Left forelimb (tissue), 1 donor: ENCODE results near the gene CENPX.

Experiments
- DNase-seq: peaks from one replicate; pipeline ENCODE4 v3.0.0-alpha.2; 2018; ENCODE audit warnings: low spot score

Gene CENPX

DNA sequence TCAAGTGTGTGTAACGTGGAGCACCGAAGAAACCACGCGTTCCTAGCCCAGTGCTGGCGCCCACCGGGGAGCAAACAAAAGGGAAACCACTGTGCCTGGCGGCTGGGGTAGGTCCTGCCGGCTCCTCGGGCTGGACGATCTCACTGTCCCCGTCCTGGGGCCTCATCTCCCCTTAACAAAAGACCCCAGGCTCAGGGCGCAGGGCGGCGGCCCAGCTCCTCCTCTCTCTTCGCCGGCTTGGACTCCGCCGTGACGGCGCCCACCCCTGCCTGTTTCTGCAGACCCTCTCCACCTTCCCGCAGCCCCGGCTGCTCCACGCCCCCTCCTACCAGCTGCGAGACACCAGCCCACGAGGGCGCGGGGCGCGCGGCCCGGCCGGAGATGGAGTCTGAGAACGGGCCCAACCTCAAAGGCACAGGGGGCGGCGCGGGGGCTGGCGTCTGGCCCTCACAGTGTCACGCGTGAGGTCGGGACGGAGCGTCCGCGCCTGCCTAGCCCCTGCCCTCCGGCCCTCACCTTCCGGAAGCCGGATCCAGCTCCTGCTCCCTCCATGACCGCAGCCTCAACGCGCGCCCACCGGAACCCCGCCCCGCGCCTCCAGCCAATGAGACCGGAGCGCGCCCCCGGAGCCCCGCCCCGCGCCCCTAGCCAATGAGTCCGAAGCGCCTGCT lies at the start of gene CENPX:
Gene CENPX, minus strand, starts transcription at position 569 of the 671 bp plus-strand sequence. Its CDS starts 17 bp downstream, at position 552.
- DNase-seq = no peak

DNA sequence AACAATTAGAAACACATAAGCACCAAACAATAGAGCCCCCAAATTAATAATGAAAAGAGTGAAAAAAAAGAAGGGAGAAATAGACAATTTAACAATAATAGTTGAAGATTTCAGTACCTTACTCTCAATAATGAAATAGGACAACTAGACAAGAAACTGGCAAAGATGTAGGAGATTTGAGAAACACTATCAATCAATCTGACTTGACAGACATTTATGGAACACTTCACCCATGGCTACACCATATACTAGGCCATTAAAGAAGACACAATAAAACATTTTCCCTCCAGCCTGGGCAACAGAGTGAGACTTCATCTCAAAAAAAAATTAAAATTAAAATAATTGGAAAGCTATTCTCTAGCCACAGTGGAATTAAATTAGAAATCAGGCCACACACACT lies 47.9 kb upstream of the CENPX start:
- no peak for DNase-seq

DNA sequence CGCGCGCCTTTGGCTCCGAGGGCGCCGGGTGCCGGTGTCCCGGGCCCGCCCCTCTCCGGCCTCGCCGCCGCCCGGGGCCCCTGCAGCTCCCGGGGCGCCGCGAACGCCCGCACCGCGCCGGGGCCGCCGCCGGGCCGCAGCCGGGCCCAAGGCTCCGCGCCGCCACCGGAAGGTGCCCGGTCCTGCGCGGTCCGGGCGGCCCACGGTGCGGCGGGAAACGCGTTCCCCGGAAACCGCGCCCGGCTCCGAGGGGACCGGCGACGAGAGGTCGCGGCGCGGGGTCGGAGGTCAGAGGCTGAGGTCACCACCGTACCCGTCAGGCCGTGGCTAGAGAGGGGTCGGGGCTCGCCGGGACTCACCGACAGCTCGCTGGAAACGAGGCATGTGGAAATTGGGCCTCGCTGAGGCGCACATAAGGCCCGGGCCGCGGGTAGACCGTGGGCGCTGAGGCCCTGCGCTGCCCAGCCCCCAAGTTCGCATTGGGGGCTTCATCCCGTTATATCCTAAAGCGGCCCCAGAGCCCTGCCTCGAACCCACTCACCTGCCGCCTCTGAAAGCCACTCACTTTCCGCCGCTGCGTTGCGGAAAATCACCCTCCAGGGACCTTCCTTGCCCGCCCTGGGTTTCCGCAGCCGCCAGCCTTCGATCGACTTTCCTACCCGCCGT lies 43.1 kb upstream of the CENPX start, which contains the start of gene DUS1L:
Gene DUS1L, minus strand, starts transcription at position 167 of the 666 bp plus-strand sequence. CDS start 745 bp downstream, outside the sequence.
- peak; percentile 83 for DNase-seq

DNA sequence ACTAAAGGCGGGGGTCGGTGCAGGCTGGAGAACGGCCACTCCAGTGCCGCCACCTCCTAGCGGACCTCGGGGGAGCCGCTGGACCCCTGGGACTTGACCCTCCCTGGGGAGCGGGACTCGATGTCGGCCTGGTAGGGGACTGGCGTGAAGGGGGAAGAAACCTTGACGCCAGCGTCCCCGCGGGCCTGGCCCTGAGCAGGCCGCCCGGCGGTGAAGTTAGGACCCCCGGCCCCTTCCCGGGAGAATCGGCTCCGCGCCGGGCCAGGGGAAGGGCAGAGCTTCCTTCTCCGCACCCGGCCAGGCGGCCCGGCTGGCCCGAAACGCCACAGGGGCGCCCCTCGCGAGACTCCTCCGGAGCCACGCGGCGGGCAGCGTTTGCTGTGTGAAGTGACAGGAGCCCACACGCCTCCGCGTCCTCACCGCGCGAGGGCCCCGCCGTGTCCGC lies 42.5 kb upstream of the CENPX start:
- DNase-seq = no peak

DNA sequence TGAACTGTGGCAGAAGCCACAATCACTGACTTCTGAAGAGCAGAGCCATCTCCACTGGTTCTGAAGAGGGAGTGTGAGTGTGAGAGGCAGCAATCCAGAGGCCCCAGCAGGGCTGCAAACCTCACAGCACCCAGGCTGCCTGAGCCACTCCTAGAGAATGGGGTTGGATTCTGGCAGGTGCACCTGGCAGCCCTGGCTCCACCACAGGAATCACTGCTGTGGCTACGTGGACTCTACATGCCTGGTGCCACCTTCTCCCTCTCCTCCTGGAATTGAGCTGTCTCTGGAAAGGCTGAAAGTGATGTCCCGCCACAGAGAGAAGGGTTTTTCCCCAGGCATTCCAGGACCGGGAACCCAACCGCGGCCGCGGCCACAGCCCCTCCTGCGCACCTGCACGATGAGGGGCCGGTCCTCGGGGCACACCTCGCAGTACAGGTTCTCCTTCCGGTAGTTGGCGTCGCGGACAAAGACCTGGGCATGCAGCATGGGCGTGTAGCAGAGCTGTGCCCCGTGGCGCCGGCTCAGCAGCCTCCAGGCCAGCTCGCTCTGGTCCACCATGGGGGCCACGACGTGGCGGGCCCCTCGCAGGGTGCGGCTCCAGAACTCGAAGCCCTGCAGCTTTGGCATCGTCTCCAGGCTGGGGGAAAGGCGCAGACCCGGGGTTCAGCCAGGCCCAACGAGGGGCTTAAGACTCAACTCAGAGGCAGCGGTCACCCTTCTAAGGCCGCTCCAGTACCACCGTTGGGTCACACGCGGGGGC lies 41.9 kb upstream of the CENPX start:
- DNase-seq = no peak

DNA sequence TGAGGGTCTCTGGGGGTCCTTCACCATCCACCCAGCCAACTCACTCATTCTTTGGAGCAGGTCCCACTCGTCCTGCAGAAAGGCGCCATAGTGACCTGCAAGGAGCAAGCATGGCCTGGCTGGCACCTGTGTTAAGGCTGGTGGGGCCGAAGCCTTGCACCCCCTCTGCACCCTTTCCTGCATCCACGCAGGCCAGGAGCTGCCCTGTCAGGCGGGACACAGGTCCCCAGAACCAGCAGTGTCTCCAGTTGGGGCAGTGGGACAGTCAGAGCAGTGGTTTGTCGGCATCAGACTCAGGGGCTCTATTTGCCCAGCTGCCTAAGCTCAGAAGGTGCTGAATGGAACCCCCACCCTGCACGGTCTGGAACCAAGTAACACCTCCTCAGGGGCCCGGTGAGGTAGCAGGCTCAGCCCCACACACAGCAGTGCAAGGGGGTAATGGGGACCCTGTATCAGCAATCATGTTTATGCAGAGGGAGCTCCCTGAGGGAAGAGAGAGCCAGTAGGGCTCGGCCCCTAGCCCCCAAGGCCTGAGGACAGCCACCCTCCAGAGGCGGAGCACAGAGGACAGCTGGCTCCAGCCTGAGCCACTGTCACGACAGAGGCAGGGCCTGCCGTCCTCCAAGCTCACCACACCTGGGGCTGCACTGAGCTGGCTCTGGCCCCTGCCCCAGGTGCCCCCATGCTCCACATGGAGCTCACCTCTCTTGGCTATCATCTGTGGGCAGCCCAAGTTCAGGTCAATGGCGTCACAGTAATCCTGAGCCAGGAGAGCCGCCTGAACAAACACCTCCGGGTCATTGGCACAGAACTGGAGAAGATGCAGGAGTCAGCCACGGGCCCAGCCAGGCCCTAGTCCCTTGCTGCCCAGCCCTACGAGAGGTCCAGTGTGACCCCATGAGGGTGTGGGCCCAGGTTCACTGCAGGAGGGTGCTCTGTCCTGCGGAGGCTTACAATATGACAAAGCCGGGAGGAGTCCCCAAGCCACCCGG lies 41.0 kb upstream of the CENPX start:
- DNase-seq = no peak

DNA sequence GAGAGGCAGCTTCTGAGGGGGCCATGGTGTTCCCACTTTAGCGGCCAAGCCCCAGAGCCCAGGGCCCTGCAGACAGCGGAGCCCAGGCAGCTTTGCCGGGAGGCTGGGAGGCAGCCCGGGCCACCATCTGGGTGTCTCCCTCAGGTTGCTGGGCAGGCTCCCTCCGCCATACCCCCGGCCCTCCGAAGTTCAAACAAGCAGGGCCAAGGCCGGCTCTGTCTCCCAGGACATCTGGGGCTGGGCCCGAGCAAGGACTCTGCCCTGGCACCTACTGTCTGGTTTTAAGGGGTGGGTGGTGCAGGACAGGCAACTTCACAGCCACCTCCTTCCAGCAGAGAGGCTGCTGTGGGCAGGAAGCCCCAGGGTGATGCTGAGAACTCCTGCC lies 40.3 kb upstream of the CENPX start:
- DNase-seq = no peak

DNA sequence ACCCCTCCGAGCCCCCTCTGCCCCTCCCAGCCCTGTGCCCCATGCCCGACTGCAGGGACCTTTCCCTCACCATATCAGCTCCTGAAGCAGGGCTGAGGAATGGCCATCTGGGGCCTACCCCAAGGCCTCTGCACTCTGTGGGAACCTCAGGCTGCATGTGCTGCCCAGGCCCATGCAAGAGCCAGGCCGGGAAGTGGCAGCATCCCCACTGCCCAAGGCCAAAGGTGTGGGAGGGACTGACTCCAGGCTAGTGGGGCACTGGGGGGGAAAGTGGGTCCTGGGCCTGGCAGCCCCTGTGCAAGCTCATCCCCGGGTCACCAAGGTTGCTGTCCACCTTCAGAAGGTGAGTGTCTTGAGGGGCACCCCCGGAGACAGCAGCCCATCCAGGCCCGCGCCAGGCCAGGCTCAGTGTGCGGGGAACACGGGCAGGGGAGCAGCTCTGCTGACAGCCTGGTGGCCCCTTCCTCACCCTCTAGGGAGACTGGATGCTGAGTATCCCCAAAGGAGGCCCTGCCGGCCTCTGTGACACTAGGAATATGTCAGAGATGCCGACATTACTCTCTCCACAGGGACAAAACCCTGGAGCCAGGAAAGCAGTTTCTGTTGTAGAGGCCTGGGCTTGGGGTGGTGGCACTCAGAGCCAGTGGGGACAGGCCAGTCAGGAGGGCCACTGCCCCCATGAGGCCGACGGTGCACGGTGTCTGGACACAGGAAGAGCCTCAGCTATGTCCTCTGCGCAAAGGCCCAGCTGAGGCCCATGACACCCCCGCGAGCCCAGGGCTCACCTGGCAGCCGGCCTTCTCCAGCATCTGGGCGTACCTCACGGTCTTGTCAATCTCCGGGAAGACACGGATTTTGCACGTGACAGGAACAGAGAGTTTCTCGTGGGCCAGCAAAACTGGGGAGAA lies 39.7 kb upstream of the CENPX start:
- DNase-seq = no peak

DNA sequence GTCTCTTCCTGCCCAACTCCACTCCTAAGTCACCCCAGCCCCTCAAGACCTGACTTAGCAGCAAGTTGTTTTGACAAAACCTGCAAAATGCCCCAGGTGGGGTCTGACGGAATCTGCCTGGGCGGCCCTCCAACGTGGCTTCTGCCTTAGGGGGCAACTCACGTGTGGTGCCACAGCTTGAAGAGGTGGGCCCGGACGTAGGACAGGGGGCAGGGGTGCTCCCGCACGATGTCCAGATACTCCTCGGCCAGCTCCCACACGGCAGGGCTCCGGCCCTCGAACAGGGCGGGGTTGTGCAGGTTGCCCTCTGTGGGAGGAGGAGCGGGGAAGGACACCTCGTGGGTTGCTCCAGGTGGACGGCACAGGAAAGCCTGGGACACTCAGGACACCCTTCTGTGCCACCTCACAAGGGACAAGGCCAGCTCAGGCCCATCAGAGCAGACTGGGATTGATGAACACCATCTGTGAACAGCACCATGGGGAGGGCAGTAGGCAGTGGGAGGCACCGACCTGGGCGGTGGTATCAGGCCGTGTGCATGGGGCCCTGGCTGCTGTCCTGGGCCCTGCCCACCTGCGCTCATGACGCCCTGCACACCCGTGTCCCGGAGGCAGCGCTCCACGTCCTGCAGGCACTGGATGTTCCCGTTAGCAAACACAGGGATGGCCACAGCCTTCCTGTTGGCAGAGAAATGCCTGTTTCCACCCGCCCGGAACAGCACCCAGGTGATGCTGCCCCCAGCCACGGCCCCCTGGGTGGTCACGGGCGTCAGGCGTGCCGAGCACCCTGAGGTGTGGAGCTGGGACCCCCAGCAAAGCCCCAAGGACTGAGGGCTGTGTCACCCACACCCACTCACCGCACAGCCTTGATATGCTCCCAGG lies 38.6 kb upstream of the CENPX start:
- no peak for DNase-seq

DNA sequence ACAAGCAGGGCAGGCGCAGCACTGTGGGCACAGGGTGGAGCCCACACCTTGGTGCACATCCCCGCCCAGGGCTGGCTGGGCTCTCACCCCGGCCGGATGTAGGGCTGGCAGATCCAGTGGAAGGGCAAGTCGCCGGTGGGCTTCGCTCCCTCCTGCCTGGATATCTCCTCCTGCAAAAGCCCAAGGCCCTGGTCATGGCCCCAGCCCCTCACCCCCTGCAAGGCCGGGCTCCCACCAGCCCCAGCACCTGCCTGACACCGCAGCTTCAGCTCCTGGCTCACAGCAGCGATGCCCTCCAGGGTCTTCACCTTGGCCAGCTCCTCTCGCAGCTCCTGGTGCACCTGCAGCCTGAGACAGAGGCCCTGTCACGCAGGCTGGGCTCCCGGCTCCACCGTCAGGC lies 37.9 kb upstream of the CENPX start:
- DNase-seq = no peak

DNA sequence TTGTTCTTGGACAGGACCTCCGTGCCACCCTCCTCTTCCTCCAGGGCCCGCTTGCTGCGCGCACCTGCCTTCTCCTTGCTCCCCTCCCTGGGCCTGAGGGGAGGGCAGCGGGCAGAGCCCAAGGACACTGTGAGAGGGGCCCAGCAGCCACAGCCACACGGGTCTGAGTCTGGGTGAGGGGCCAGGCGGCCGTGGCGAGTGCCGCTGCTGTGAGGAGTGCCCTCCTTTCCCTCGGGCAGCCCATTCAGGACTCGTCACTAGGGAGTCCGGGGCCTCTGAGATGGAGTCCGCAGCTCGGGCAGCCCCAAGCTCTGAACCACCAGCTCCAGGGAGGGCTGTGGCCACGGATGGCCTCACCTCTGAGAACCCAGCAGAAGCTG lies 37.3 kb upstream of the CENPX start:
- no peak for DNase-seq

DNA sequence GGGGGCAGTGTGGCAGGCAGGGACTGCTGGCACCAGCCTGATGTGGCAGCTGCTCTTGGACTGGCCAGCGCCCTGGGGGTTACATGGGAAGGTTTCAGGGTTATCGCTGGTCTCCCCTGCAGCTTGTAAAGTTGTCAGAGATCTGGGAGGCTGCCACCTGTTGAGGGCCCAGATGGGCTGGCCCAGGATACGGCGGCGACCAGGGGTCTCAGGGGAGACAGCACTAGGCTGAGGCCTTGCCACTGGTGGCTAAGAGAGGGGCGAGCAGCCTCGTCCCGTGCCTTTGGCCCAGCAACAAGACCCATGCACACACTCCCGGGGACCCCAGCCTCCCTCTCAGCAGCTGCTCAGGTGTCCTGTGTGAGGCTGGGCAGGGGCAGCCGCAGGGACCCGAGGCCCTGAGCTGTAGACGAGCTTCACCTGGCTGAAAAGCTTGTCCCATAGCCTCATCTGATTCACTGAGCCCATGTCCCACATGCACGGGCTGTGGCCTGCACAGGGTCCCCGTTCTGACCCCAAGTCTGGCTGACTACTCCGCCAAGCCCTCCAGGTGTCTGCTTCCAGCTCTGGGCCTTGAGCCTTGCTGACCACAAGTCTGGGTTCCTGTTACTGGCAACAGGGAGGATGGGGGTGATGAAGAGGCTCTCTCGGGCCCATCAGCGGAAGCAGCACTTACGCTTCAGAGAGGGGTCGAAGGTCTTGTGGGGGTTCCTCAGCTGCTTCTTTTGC lies 36.8 kb upstream of the CENPX start:
- no peak for DNase-seq

DNA sequence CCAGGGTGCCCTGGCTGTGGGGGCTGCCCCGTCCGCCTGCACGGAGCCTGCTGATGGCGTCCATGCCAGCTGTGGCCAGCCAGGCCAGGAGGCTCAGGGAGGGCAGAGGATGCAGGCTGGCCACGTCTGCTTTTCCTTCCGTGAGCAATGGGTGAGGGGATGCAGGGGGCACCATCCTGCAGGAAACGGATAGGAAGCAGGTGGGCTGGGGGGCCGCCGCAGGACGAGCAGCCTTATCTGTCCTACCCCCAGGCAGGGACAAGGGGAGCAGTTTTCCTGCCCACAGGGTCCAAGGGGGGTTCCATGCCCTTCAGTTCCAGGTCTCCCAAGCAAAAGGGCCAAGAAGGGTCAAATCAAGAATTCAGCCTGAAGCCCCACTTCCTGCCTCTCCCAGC lies 36.2 kb upstream of the CENPX start:
- DNase-seq = no peak

DNA sequence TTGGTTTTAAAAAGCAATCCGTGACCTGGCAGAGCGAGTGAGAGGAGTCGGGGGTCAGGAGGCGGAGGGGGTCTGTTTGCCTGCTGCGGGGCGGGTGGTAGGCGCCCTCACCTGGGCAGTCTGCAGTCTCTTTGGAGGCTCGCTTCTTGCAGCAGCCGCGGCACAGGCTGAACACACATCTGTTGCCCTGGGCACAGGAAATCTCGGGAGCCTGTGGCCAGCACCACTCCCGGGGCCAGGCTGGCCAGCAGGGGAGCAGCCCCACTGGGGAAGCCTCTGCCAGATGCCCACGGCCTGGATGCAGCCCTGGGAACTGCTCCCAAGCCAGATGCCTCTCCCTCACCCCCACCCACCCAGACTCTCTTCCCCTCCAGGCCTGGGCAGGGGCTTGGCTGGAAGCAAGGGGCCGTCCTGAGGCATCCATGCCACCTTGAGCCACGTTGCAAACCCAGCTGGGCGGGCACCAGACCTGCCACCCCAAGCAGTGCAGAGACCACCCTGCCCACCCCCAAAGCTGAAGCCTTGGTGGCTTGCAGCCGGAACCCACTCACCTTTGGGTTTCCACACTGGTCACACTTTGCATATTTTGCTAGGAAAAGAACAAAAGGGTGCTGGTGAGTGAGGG lies 35.7 kb upstream of the CENPX start:
- no peak for DNase-seq

DNA sequence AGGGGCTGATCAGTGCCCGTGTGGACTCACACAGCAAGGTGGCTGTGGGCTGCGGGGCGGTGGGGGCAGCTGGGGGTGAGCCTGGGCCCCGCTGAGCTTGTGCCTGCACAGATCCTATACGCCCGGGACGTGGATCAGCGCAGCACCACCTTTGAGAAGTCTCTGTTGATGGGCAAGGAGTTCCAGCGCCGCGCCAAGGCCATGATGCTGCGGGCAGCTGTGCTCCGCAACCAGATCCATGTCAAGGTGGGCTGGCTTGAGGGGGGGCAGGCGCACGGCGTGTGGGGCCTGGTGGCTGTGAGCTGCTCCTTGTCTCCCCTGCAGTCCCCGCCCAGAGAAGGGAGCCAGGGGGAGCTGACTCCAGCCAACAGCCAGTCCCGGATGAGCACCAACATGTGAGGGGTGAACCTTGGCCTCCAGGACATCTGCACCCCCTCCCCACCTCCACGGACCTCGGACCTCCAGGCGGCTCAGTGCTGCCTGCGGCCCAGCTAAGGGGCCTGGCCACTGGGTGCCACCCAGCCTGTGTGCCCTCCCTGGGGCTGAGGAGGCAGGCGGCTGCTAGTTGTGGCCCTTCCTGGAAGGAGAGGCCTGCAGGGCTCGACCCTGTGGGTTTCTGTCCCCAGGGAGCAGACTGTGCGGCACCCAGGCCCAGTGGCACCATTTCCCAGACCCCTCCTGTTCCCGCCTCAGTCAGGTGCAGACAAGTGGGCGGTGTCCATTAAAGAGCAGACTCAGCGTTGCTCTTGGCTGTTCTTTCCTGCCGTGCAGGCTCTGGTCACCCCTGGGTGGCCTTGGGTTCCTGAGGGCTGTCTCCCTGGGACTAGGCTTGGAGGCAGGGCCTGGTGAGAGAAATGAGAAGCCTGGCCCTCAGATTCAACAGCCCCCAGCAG lies 34.3 kb upstream of the CENPX start:
- no peak for DNase-seq

DNA sequence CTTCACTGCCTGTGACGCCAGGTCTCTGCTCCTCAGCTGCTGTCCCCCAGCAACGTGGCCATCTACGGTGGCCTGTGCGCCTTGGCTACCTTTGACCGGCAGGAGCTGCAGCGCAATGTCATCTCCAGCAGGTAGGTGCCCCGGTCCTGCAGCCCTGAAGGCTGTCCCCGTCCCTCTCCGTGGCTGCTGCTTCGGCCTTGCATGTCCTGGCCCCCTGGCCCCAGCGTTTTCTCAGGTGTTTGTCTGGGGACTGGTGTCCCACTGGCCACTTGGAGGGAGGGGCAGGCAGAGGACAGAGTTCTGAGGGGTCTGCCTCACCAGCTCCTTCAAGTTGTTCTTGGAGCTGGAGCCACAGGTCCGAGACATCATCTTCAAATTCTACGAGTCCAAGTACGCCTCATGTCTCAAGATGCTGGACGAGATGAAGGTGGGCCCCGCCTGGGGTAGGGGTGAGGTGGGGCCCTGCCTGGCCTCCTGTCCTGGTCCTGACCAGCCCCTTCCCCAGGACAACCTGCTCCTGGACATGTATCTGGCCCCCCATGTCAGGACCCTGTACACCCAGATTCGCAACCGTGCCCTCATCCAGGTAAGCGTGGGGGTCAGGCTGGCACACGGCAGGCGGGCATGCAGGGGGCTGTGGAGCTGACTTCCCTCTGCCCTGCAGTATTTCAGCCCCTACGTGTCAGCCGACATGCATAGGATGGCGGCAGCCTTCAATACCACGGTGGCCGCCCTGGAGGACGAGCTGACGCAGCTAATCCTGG lies 33.5 kb upstream of the CENPX start:
- no peak for DNase-seq
